ENCODE results near the gene HDGFL3. TPM values are rescaled to one million over a fixed set of nuclear protein-coding genes. Genes with fewer than 3 reads are reported as not detected.

The HDGFL3 gene
- total RNA-seq, 1 experiment from 2014 or later = 34.1 TPM

DNA sequence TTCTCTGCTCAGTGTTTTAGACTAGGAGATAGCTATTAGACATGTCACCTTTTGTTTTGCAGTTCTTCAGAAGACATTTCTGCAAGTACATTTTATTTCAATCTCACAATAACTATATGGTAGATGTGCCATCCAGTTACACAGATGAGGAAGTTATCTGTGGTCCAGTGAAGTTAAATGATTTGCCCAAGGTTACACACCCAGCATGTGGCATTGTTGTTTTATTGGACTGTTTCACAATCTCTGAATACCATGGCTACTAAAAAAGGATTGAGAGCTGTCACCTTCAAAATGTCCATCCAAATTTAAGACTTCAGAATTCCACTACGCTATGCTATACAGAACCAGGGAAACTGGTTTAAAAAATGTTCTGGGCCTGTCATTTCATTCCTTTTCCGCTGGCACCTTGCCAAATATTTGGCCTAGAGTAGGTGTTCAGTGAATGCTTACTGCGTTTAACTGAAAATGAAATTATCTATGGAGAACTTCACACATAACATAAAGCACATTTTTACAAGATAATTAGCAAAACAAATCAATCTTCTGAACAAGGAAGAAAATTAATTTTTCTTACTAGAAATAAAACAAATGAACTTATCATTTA, 80.0 kb downstream of the HDGFL3 start:
- in situ Hi-C loops (cut with HindIII; ENCODE audit: low pct_unique_long_range_greater_than_20kb, low sequenced_read_pairs) = no loop called here
- DNase-seq (ENCODE audit: low read depth, low spot score) (no peak), ATAC-seq (no peak)
- TF ChIP-seq, protein P1, sequence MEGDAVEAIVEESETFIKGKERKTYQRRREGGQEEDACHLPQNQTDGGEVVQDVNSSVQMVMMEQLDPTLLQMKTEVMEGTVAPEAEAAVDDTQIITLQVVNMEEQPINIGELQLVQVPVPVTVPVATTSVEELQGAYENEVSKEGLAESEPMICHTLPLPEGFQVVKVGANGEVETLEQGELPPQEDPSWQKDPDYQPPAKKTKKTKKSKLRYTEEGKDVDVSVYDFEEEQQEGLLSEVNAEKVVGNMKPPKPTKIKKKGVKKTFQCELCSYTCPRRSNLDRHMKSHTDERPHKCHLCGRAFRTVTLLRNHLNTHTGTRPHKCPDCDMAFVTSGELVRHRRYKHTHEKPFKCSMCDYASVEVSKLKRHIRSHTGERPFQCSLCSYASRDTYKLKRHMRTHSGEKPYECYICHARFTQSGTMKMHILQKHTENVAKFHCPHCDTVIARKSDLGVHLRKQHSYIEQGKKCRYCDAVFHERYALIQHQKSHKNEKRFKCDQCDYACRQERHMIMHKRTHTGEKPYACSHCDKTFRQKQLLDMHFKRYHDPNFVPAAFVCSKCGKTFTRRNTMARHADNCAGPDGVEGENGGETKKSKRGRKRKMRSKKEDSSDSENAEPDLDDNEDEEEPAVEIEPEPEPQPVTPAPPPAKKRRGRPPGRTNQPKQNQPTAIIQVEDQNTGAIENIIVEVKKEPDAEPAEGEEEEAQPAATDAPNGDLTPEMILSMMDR (IDR thresholded peaks at IDR 0.05) = no peak
- TF ChIP-seq SIN3A (IDR thresholded peaks at IDR 0.05; ENCODE audit: borderline replicate concordance, insufficient read depth, low read depth, low read length) (no peak), POLR2AphosphoS5 (IDR thresholded peaks at IDR 0.05; ENCODE audit: low read depth, low read length) (no peak), TCF7L2 (IDR thresholded peaks at IDR 0.05; ENCODE audit: low read depth, low read length) (no peak)
- TF ChIP-seq, protein P2, sequence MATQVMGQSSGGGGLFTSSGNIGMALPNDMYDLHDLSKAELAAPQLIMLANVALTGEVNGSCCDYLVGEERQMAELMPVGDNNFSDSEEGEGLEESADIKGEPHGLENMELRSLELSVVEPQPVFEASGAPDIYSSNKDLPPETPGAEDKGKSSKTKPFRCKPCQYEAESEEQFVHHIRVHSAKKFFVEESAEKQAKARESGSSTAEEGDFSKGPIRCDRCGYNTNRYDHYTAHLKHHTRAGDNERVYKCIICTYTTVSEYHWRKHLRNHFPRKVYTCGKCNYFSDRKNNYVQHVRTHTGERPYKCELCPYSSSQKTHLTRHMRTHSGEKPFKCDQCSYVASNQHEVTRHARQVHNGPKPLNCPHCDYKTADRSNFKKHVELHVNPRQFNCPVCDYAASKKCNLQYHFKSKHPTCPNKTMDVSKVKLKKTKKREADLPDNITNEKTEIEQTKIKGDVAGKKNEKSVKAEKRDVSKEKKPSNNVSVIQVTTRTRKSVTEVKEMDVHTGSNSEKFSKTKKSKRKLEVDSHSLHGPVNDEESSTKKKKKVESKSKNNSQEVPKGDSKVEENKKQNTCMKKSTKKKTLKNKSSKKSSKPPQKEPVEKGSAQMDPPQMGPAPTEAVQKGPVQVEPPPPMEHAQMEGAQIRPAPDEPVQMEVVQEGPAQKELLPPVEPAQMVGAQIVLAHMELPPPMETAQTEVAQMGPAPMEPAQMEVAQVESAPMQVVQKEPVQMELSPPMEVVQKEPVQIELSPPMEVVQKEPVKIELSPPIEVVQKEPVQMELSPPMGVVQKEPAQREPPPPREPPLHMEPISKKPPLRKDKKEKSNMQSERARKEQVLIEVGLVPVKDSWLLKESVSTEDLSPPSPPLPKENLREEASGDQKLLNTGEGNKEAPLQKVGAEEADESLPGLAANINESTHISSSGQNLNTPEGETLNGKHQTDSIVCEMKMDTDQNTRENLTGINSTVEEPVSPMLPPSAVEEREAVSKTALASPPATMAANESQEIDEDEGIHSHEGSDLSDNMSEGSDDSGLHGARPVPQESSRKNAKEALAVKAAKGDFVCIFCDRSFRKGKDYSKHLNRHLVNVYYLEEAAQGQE (IDR thresholded peaks at IDR 0.05; ENCODE audit: insufficient read depth in 1 of 2, low read depth in 2 of 2, low read length in 1 of 2) = no peak
- POLR2A ChIA-PET = no interaction called here
- no TSS peak for BruUV-seq (replicated peaks)
- no peaks in the 10 kb centered on the region for H3K27me3 ChIP-seq (ENCODE audit: control insufficient read depth, insufficient read depth, low read length)
- H3K4me1 ChIP-seq (ENCODE audit: control insufficient read depth, insufficient read depth, low read length) = no peaks in the 10 kb centered on the region
- H3K9me3 ChIP-seq (ENCODE audit: control insufficient read depth, insufficient read depth, low read depth, low read length) = no peaks in the 10 kb centered on the region
- CTCF ChIA-PET = no interaction called here
- no peak overlapping the region for H3K4me3 ChIP-seq (ENCODE audit: low read depth in 2 of 2, low read length in 2 of 2)
- no peaks in the 10 kb centered on the region for H3K36me3 ChIP-seq (ENCODE audit: control insufficient read depth, insufficient read depth, low read length)
- H3K27ac ChIP-seq (ENCODE audit: low read length) = no peak overlapping the region
- intact Hi-C loops (cut with micrococcal nuclease; ENCODE audit: unreplicated experiment) = no loop called here

DNA sequence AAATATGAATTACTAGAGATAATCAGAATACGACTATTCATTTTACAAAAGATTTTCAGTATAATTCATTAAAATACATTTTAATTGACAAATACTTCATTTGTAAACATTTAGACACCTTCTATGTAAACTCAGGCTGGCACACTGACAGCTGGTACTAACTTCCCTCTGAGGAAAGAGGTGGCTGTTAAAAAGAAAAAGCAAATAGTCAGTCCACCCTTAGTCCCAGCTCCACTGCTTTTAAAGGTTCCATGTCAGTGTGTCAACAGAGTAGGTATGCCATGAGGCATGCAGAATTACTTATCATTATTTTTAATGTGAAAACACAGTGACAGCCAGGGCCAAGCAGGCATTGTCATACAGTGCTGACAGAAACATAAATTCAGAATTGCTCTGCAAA, 84.1 kb downstream of the HDGFL3 start:
- DNase-seq (ENCODE audit: low read depth, low spot score) (no peak), ATAC-seq (no peak)
- ChIA-PET POLR2A (no interaction called here), CTCF (no interaction called here)
- in situ Hi-C loops (cut with HindIII; ENCODE audit: low pct_unique_long_range_greater_than_20kb, low sequenced_read_pairs) (no loop called here), intact Hi-C loops (cut with micrococcal nuclease; ENCODE audit: unreplicated experiment) (no loop called here)
- H3K27ac ChIP-seq (ENCODE audit: low read length) = no peak overlapping the region
- H3K9me3 ChIP-seq (ENCODE audit: control insufficient read depth, insufficient read depth, low read depth, low read length) = no peaks in the 10 kb centered on the region
- H3K27me3 ChIP-seq (ENCODE audit: control insufficient read depth, insufficient read depth, low read length) = no peaks in the 10 kb centered on the region
- H3K4me3 ChIP-seq (ENCODE audit: low read depth in 2 of 2, low read length in 2 of 2) = no peak overlapping the region
- H3K4me1 ChIP-seq (ENCODE audit: control insufficient read depth, insufficient read depth, low read length) = no peaks in the 10 kb centered on the region
- BruUV-seq (replicated peaks) = no TSS peak
- TF ChIP-seq SIN3A (IDR thresholded peaks at IDR 0.05; ENCODE audit: borderline replicate concordance, insufficient read depth, low read depth, low read length) (no peak), POLR2AphosphoS5 (IDR thresholded peaks at IDR 0.05; ENCODE audit: low read depth, low read length) (no peak), TCF7L2 (IDR thresholded peaks at IDR 0.05; ENCODE audit: low read depth, low read length) (no peak)
- TF ChIP-seq, protein P2 (IDR thresholded peaks at IDR 0.05; ENCODE audit: insufficient read depth in 1 of 2, low read depth in 2 of 2, low read length in 1 of 2) = no peak
- TF ChIP-seq, protein P1 (IDR thresholded peaks at IDR 0.05) = no peak
- H3K36me3 ChIP-seq (ENCODE audit: control insufficient read depth, insufficient read depth, low read length) = no peaks in the 10 kb centered on the region

Data from Panc1 (cell line).